Camera-type eye (tissue), 1 donor: ENCODE measurements around the gene SLC2A3. TPM values are rescaled to one million over a fixed set of nuclear protein-coding genes. Genes with fewer than 3 reads are reported as not detected.

Experiments
- total RNA-seq: library from RNA; depleted of rRNA; stranded (reverse); fragments of >200 nt; gene quantifications from one replicate; pipeline ENCODE4 v1.2.3, GENCODE V29; 2014

Gene SLC2A3
- total RNA-seq, result 158 TPM

GRCh38 chr12:7935590-7936581 is at the start of gene SLC2A3:
SLC2A3 (minus strand) TSS chr12:7936187; CDS start chr12:7936034, 153 bp downstream.

DNA sequence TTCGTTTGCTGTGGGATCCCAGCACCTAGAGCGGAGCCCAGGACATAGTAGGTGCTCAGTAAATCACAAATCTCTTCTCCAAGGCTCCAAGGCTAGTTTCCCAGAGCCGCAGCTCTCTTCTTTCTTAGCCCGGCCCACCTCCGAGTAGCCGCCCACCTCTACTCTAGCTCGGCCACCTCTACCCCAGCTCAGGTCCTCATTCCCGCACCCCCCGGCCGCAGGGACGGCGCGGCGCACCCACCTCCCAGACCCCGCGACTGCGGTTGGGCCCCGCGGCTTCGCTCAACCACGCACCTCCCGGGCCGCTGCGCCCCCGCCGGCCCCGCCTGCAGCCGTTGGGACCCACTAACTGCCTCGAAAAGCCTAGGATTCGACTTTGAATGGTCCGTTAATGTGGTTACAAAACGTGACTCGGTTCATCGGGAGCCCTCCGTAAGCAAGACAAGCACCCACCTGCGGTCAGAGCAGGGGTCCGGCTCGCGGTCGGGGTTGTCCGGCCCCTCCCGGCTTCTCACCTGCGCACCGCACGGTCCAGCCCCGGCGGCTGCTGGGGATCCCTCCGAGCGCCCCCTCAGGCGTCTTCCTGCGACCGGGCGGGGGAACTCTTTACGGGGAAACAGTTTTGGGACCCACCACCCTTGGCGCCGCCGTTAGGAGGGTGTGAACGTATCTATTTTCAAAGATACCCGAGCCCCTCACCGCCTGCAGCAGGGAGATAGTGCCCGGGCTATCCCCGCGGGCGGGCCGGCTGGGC is 63.2 kb downstream of the SLC2A3 start, which contains the start of gene SLC2A14:
Gene SLC2A14 (minus strand): TSS at position 350 of the 754 bp plus-strand sequence. CDS start 3,035 bp downstream, outside the sequence.

Other genes starting within 250 kb of the SLC2A3 start
- gene GDF3, start 240.4 kb downstream of the SLC2A3 start, total RNA-seq, result not detected
- not detected for gene DPPA3, start 224.8 kb downstream of the SLC2A3 start, total RNA-seq
- not detected for gene CLEC4C, start 188.8 kb downstream of the SLC2A3 start, total RNA-seq
- gene NANOGNB, start 171.0 kb downstream of the SLC2A3 start, total RNA-seq, result not detected
- not detected for gene NANOG, start 146.8 kb downstream of the SLC2A3 start, total RNA-seq
- gene SLC2A14, start 63.3 kb downstream of the SLC2A3 start, total RNA-seq, result 0.77 TPM
- gene FOXJ2, start 96.5 kb upstream of the SLC2A3 start, total RNA-seq, result 15.8 TPM
- 2.0 TPM for gene C3AR1, start 130.2 kb upstream of the SLC2A3 start, total RNA-seq
- 78.9 TPM for gene NECAP1, start 146.1 kb upstream of the SLC2A3 start, total RNA-seq
- 1.2 TPM for gene CLEC4A, start 187.4 kb upstream of the SLC2A3 start, total RNA-seq
- gene ZNF705A, start 220.8 kb upstream of the SLC2A3 start, total RNA-seq, result not detected